Measurements from ENCODE around the gene ZNF610.

GRCh38 chr19:52369559-52370340, 33.7 kb downstream of the ZNF610 start, which contains the start of gene ZNF880:
- TF ChIP-seq GATA3 (IDR thresholded peaks at IDR 0.05; ENCODE audit: low read depth, low read length) (no peak), GATA2 (IDR thresholded peaks at IDR 0.05; ENCODE audit: low read depth, low read length) (peak; percentile 56)

Measured in SH-SY5Y (cell line).